Measurements from ENCODE around the gene KLHL26.

GRCh38 chr19:18674616-18675015, 37.8 kb downstream of the KLHL26 start:
- TF ChIP-seq EZH2 (IDR thresholded peaks at IDR 0.05; ENCODE audit: insufficient read depth, poor library complexity, severe bottlenecking) (no peak), EZH2phosphoT487 (IDR thresholded peaks at IDR 0.05; ENCODE audit: insufficient read depth, low read depth) (no peak)

Measured in GM23248 (cell line).